ENCODE measurements around the gene CMYA5.

The CMYA5 gene

DNA sequence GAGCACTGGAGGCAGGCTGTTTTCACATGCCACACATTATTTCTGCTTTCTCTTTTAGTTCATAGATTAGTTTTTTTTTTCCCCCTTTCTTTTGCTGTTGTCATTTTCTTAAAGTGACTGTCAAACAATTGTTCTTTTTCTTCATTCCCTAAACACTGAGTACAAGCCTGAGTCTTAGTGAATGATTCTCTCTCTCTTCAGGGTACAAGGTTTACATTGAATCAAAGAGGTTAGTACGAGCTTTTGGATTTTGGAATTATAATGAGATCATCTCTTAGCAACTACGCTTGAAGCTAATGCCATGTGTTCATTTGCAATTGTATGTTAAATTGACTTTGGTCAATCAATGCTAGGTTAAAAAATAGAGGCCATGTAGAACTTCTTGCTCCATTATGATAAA is 125.1 kb downstream of the CMYA5 start:
- Histone ChIP-seq H3K4me2 (ENCODE audit: low read length) (no peak overlapping the region), H3K27me3 (ENCODE audit: control insufficient read depth, low read length) (0 out of 2 replicates have a peak, but pooled peaks cover 2% of the 10 kb centered on the region), H3K36me3 (ENCODE audit: control insufficient read depth, low read length) (no peaks in the 10 kb centered on the region), H3K4me1 (ENCODE audit: control insufficient read depth, low read length) (no peaks in the 10 kb centered on the region), H3K4me3 (ENCODE audit: low read length) (no peak overlapping the region), H3K79me2 (ENCODE audit: control insufficient read depth, low read length) (no peaks in the 10 kb centered on the region), H3K9me2 (replicated peaks; ENCODE audit: control insufficient read depth, low read length) (no peaks in the 10 kb centered on the region), H3K9me3 (ENCODE audit: control insufficient read depth, insufficient read depth, low read length) (no peaks in the 10 kb centered on the region), H3K27ac (ENCODE audit: low read depth, low read length) (no peak overlapping the region), H3F3A (ENCODE audit: control insufficient read depth, insufficient read depth) (no peaks in the 10 kb centered on the region), H4K20me1 (ENCODE audit: control insufficient read depth, insufficient read depth, low read depth, low read length) (no peaks in the 10 kb centered on the region)
- TF ChIP-seq, protein P1, sequence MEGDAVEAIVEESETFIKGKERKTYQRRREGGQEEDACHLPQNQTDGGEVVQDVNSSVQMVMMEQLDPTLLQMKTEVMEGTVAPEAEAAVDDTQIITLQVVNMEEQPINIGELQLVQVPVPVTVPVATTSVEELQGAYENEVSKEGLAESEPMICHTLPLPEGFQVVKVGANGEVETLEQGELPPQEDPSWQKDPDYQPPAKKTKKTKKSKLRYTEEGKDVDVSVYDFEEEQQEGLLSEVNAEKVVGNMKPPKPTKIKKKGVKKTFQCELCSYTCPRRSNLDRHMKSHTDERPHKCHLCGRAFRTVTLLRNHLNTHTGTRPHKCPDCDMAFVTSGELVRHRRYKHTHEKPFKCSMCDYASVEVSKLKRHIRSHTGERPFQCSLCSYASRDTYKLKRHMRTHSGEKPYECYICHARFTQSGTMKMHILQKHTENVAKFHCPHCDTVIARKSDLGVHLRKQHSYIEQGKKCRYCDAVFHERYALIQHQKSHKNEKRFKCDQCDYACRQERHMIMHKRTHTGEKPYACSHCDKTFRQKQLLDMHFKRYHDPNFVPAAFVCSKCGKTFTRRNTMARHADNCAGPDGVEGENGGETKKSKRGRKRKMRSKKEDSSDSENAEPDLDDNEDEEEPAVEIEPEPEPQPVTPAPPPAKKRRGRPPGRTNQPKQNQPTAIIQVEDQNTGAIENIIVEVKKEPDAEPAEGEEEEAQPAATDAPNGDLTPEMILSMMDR (IDR thresholded peaks at IDR 0.05; ENCODE audit: low read depth, low read length, poor library complexity, severe bottlenecking): no peak
- TF ChIP-seq EZH2phosphoT487 (IDR thresholded peaks at IDR 0.05; ENCODE audit: borderline replicate concordance, low read length): no peak

DNA sequence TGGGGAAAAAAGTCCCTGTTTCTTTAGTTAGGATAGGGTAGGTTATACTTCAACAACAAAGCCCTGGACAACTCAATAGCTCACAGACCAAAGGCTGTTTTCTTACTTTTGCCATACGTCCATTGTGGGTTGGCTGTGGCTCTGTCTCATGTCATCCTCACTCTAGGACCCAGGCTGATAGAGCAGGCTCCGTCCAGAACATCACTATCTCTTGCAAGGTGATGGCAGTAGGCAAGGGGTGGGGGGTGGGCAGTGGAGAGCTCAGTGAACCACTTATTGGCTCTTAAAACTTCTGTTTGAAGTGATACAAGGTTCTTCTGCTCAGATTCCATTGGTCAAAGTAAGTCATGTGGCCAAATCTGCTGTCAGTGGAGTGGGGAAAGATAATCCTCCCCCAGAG is 126.4 kb downstream of the CMYA5 start:
- no peak overlapping the region for H3K4me3 ChIP-seq (ENCODE audit: low read length)
- no peaks in the 10 kb centered on the region for H4K20me1 ChIP-seq (ENCODE audit: control insufficient read depth, insufficient read depth, low read depth, low read length)
- TF ChIP-seq, protein P1 (IDR thresholded peaks at IDR 0.05; ENCODE audit: low read depth, low read length, poor library complexity, severe bottlenecking): no peak
- no peak for TF ChIP-seq EZH2phosphoT487 (IDR thresholded peaks at IDR 0.05; ENCODE audit: borderline replicate concordance, low read length)
- 0 out of 2 replicates have a peak, but pooled peaks cover 2% of the 10 kb centered on the region for H3K27me3 ChIP-seq (ENCODE audit: control insufficient read depth, low read length)
- H3K36me3 ChIP-seq (ENCODE audit: control insufficient read depth, low read length): no peaks in the 10 kb centered on the region
- no peaks in the 10 kb centered on the region for H3K9me3 ChIP-seq (ENCODE audit: control insufficient read depth, insufficient read depth, low read length)
- no peaks in the 10 kb centered on the region for H3F3A ChIP-seq (ENCODE audit: control insufficient read depth, insufficient read depth)
- no peak overlapping the region for H3K4me2 ChIP-seq (ENCODE audit: low read length)
- H3K27ac ChIP-seq (ENCODE audit: low read depth, low read length): no peak overlapping the region
- H3K79me2 ChIP-seq (ENCODE audit: control insufficient read depth, low read length): no peaks in the 10 kb centered on the region
- H3K9me2 ChIP-seq (replicated peaks; ENCODE audit: control insufficient read depth, low read length): no peaks in the 10 kb centered on the region
- no peaks in the 10 kb centered on the region for H3K4me1 ChIP-seq (ENCODE audit: control insufficient read depth, low read length)

DNA sequence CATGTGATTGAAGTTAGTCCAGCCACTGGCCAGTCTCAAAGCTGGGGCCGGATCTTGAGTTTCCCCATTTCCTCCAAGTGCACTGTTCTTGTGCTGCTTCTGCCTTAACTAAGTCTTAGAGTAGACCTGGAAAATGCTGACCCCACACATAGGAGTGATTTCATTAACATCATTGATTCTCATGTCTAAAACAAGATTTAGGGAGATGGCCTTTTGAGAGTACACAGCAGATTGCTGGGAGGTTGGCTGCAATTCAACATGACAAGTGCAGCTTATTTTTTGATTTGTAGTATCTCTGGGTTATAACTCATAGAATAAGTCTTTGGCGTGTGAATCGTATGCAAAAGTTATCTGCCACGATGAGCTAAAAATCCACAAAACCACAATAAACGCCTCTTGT is 131.0 kb downstream of the CMYA5 start:
- no peak for TF ChIP-seq EZH2phosphoT487 (IDR thresholded peaks at IDR 0.05; ENCODE audit: borderline replicate concordance, low read length)
- Histone ChIP-seq H3K4me3 (ENCODE audit: low read length) (no peak overlapping the region), H3K4me1 (ENCODE audit: control insufficient read depth, low read length) (no peaks in the 10 kb centered on the region), H3K79me2 (ENCODE audit: control insufficient read depth, low read length) (no peaks in the 10 kb centered on the region), H3K36me3 (ENCODE audit: control insufficient read depth, low read length) (no peaks in the 10 kb centered on the region), H3K27me3 (ENCODE audit: control insufficient read depth, low read length) (peaks cover 8% of the 10 kb centered on the region), H3F3A (ENCODE audit: control insufficient read depth, insufficient read depth) (no peaks in the 10 kb centered on the region), H3K27ac (ENCODE audit: low read depth, low read length) (no peak overlapping the region), H3K9me3 (ENCODE audit: control insufficient read depth, insufficient read depth, low read length) (no peaks in the 10 kb centered on the region), H4K20me1 (ENCODE audit: control insufficient read depth, insufficient read depth, low read depth, low read length) (no peaks in the 10 kb centered on the region), H3K4me2 (ENCODE audit: low read length) (no peak overlapping the region), H3K9me2 (replicated peaks; ENCODE audit: control insufficient read depth, low read length) (no peaks in the 10 kb centered on the region)

DNA sequence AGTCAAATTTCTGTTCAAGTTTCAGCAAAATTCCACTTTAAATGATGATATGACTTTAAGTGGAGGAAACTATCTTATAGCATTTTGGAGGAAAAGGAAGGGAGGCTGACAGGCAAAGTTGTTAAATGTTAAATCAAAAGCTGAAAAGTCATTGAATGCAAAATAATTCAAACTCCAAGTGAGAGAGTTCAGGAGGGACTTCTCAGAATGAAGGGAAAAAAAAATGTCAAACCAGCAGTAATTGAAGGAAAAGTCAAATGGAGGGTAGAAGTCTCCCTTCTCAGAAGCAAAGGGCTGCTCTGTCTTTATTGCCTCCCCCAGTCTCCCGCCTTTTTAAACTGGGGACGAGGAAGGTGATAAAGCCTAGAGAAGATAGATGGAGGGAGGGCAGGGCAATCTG is 134.8 kb downstream of the CMYA5 start:
- Histone ChIP-seq H3K9me2 (replicated peaks; ENCODE audit: control insufficient read depth, low read length) (no peaks in the 10 kb centered on the region), H3K4me3 (ENCODE audit: low read length) (no peak overlapping the region), H3K4me2 (ENCODE audit: low read length) (no peak overlapping the region), H3K27ac (ENCODE audit: low read depth, low read length) (no peak overlapping the region), H3K9me3 (ENCODE audit: control insufficient read depth, insufficient read depth, low read length) (no peaks in the 10 kb centered on the region), H3F3A (ENCODE audit: control insufficient read depth, insufficient read depth) (no peaks in the 10 kb centered on the region), H3K27me3 (ENCODE audit: control insufficient read depth, low read length) (peaks cover 10% of the 10 kb centered on the region), H3K36me3 (ENCODE audit: control insufficient read depth, low read length) (no peaks in the 10 kb centered on the region), H3K79me2 (ENCODE audit: control insufficient read depth, low read length) (no peaks in the 10 kb centered on the region), H3K4me1 (ENCODE audit: control insufficient read depth, low read length) (no peaks in the 10 kb centered on the region), H4K20me1 (ENCODE audit: control insufficient read depth, insufficient read depth, low read depth, low read length) (no peaks in the 10 kb centered on the region)
- TF ChIP-seq, protein P1 (IDR thresholded peaks at IDR 0.05; ENCODE audit: low read depth, low read length, poor library complexity, severe bottlenecking): no peak
- no peak for TF ChIP-seq EZH2phosphoT487 (IDR thresholded peaks at IDR 0.05; ENCODE audit: borderline replicate concordance, low read length)

Measured in DOHH2 (cell line).